ENCODE measurements around the gene ECHS1. TPM values are rescaled to one million over a fixed set of nuclear protein-coding genes. Genes with fewer than 3 reads are reported as not detected.

Gene ECHS1
- total RNA-seq, 6 experiments from 2014 or later: 293 to 780 (median 436) TPM

DNA sequence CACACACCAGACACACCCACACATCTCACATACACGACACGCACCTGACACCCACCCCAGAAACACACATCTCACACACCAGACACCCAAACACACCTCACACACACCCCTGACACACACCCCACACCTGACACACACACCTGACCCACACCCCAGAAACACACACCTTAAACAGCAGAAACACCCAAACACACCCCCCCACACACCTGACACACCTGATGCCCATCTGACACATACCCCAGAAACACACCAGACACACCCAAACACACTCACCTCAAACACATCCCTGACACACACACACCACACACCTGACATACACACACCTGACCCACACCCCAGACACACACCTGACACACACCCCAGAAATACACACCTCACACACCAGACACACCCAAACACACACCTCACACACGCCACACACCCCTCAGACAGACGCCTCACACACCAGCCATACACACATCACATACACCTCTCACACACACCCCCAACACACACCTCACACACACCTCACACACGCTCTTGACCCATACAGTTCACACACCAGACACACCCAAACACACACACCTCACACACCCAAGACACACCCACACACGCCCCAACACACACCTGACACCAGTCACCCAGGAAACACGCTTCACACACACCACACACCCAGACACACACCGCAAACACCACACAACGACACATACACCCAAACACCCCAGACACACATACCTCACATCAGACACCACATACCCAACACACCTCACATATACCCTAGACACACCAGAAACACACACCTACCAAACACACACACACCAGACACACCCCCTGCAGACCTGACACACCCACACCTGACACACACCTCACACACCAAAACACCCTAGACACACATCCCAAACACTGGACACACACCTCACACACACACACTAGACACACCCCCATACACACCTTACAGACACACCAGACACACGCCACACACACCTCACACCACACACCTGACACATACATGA lies 34.8 kb downstream of the ECHS1 start:
- Histone ChIP-seq H3K9me3 (no peaks in the 10 kb centered on the region), H3K27me3 (peaks cover 0 to 22% of the 10 kb centered on the region in 2 donors), H3K36me3 (no peaks in the 10 kb centered on the region), H3K27ac (no peak overlapping the region), H3K4me3 (no peak overlapping the region), H3K4me1 (peaks cover 0 to 14% (median 0%) of the 10 kb centered on the region in 4 donors)
- no peak for DNase-seq
- ATAC-seq: no peak
- 84% methylated on average over 8 of the region's 10 CpGs for WGBS (ENCODE audit: insufficient coverage, low coverage, low lambda C conversion rate, missing lambda C conversion rate)
- TF ChIP-seq, protein P1, sequence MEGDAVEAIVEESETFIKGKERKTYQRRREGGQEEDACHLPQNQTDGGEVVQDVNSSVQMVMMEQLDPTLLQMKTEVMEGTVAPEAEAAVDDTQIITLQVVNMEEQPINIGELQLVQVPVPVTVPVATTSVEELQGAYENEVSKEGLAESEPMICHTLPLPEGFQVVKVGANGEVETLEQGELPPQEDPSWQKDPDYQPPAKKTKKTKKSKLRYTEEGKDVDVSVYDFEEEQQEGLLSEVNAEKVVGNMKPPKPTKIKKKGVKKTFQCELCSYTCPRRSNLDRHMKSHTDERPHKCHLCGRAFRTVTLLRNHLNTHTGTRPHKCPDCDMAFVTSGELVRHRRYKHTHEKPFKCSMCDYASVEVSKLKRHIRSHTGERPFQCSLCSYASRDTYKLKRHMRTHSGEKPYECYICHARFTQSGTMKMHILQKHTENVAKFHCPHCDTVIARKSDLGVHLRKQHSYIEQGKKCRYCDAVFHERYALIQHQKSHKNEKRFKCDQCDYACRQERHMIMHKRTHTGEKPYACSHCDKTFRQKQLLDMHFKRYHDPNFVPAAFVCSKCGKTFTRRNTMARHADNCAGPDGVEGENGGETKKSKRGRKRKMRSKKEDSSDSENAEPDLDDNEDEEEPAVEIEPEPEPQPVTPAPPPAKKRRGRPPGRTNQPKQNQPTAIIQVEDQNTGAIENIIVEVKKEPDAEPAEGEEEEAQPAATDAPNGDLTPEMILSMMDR (IDR thresholded peaks at IDR 0.05): no peak
- no peak for TF ChIP-seq POLR2A (IDR thresholded peaks at IDR 0.05)
- intact Hi-C loops (cut with DNase I): no loop called here

DNA sequence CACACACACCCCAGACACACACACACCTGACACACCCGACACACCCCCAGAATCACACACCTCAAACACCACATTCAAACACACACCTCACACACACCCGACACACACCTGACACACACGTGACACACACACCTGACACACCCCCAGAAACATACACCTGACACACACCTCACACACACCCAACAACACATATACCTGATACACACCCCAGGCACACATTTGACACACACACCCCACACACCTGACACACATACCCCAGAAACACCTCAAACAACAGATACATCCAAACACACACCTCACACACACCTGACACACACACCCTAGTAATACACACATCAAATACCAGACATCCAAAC lies 35.8 kb downstream of the ECHS1 start:
- ATAC-seq (no peak), DNase-seq (no peak)
- Histone ChIP-seq H3K4me1 (peaks cover 0 to 11% (median 0%) of the 10 kb centered on the region in 4 donors), H3K27ac (no peak overlapping the region), H3K9me3 (no peaks in the 10 kb centered on the region), H3K36me3 (no peaks in the 10 kb centered on the region), H3K4me3 (no peak overlapping the region), H3K27me3 (peaks cover 0 to 22% of the 10 kb centered on the region in 2 donors)
- WGBS (ENCODE audit: insufficient coverage, low coverage, low lambda C conversion rate, missing lambda C conversion rate): 81% methylated on average over 3 of the region's 3 CpGs
- TF ChIP-seq, protein P1 (IDR thresholded peaks at IDR 0.05): no peak
- TF ChIP-seq POLR2A (IDR thresholded peaks at IDR 0.05): no peak
- intact Hi-C loops (cut with DNase I): no loop called here

DNA sequence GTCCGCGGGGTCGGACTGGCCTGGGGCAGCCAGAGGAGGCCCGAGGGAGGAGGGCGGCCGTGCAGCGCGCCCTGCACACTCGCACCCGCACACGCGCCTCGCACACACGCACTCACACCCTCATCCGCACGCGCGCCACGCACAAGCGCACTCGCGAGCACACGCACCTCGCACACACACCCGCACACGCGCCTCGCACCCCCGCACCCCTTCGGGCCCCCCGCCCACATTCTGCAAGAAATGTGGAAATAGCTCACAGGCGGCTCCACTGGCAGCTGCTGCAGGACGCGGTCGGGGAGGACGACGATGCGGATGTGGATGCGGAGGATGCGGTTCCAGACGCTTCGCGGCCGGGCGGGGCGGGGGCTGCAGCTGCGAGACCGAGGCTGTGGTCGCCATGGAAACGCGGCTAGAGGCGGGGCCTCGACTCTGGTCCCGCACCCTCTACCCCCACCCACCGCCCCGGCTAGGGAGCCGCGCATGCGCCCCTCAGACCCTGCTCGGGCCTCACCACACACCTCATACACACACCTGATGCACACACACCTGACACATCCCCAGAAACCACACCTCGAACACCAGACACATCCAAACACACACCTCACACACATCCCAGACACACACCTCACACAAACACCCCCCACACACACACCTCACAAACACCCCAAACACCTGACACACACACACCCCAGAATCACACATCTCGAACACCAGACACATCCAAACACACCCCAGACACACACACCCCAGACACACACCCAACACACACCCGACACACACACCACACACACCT lies 36.4 kb downstream of the ECHS1 start, which contains the start of gene CALY:
Gene CALY (minus strand): TSS at position 320 of the 793 bp plus-strand sequence. CDS start 7,907 bp downstream, outside the sequence.
- Histone ChIP-seq H3K27ac (no peak within 1 kb of the TSS), H3K4me3 (no peak within 1 kb of the TSS), H3K27me3 (peaks cover 0 to 22% of the 10 kb centered on the region in 2 donors), H3K4me1 (peaks cover 0 to 11% (median 0%) of the 10 kb centered on the region in 4 donors), H3K36me3 (no peaks in the 10 kb centered on the region), H3K9me3 (no peaks in the 10 kb centered on the region)
- ATAC-seq: no peak
- no peak for DNase-seq
- intact Hi-C loops (cut with DNase I): no loop called here
- 25% methylated on average over 9 of the region's 63 CpGs for WGBS (ENCODE audit: insufficient coverage, low coverage, low lambda C conversion rate, missing lambda C conversion rate)
- TF ChIP-seq, protein P1 (IDR thresholded peaks at IDR 0.05): no peak
- no peak for TF ChIP-seq POLR2A (IDR thresholded peaks at IDR 0.05)

DNA sequence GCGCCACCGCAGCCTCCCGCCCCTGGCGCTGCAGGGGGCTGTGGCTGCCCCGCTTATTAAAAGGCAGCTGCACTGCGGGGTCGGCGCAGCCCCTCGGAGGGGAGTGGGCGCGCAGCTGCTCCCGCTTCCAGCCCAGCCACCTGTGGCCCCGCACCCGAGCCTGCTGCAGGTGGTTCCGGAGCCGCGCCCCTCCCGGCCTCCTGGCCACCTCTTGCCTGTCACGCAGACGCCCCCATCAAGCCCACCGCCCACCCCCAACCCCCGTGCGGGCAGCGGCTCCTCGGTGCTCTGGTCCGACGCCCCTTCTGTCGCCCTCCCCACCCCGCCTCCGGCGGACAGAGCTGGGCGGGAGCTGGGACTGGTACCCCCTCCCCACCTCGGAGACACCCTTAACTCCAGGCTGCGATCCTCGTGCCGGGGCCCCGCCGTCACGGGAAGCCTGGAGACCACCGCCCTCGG lies 37.0 kb downstream of the ECHS1 start:
- H3K9me3 ChIP-seq: no peaks in the 10 kb centered on the region
- peaks cover 0 to 11% (median 0%) of the 10 kb centered on the region in 4 donors for H3K4me1 ChIP-seq
- DNase-seq: no peak
- H3K36me3 ChIP-seq: no peaks in the 10 kb centered on the region
- H3K4me3 ChIP-seq: no peak overlapping the region
- intact Hi-C loops (cut with DNase I): no loop called here
- WGBS (ENCODE audit: insufficient coverage, low coverage, low lambda C conversion rate, missing lambda C conversion rate): no CpG with 5 or more reads among the region's 41 CpGs
- no peak overlapping the region for H3K27ac ChIP-seq
- TF ChIP-seq, protein P1 (IDR thresholded peaks at IDR 0.05): no peak
- no peak for TF ChIP-seq POLR2A (IDR thresholded peaks at IDR 0.05)
- peaks cover 0 to 22% of the 10 kb centered on the region in 2 donors for H3K27me3 ChIP-seq
- ATAC-seq: no peak

All from right lobe of liver (tissue), 6 donors.